OCI-LY7 (cell line): ENCODE data around the gene GDF2.

ENCODE experiments used
- EZH2phosphoT487 ChIP-seq: fragments of 200-600 bp; sonication (generic); IDR thresholded peaks from 2 replicates; pipeline ENCODE4 v1.6.1; 2018; ENCODE audit warnings: low read depth, borderline replicate concordance, mild to moderate bottlenecking, mixed run types, antibody characterized with exemption, low read length, moderate library complexity, mixed read lengths
- TF ChIP-seq, protein P1 (sequence below): fragments of 200-600 bp; sonication (generic); conservative IDR thresholded peaks from 2 replicates; pipeline ENCODE4 v1.5.1; 2014; ENCODE audit warnings: mild to moderate bottlenecking, antibody characterized with exemption, low read length, moderate library complexity, mixed read lengths

DNA sequence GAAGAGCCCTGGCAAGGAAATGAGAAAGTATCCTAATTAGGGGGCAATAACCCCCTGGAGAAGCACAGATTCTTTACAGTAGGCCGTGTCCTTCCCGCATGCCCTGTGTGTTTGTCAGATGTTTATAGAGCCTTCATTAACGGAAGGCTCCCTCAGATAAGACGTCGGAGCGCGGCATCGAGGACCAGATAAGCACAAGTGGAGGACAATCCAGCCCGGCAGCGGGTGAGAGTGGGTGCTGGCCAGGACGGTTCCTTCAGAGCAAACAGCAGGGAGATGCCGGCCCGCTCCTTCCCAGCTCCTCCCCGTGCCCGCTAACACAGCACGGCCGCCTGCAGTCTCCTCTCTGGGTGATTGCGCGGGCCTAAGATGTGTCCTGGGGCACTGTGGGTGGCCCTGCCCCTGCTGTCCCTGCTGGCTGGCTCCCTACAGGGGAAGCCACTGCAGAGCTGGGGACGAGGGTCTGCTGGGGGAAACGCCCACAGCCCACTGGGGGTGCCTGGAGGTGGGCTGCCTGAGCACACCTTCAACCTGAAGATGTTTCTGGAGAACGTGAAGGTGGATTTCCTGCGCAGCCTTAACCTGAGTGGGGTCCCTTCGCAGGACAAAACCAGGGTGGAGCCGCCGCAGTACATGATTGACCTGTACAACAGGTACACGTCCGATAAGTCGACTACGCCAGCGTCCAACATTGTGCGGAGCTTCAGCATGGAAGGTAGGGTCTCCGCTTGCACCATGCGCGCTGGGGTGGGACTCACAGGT lies at the start of gene GDF2:
- TF ChIP-seq, protein P1, sequence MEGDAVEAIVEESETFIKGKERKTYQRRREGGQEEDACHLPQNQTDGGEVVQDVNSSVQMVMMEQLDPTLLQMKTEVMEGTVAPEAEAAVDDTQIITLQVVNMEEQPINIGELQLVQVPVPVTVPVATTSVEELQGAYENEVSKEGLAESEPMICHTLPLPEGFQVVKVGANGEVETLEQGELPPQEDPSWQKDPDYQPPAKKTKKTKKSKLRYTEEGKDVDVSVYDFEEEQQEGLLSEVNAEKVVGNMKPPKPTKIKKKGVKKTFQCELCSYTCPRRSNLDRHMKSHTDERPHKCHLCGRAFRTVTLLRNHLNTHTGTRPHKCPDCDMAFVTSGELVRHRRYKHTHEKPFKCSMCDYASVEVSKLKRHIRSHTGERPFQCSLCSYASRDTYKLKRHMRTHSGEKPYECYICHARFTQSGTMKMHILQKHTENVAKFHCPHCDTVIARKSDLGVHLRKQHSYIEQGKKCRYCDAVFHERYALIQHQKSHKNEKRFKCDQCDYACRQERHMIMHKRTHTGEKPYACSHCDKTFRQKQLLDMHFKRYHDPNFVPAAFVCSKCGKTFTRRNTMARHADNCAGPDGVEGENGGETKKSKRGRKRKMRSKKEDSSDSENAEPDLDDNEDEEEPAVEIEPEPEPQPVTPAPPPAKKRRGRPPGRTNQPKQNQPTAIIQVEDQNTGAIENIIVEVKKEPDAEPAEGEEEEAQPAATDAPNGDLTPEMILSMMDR: no peak
- TF ChIP-seq EZH2phosphoT487: no peak
